Right lobe of liver (tissue), 6 donors: ENCODE measurements around the gene COL3A1. TPM values are rescaled to one million over a fixed set of nuclear protein-coding genes. Genes with fewer than 3 reads are reported as not detected.
A peak's percentile ranks its signal among the peaks of the same experiment; 100 is the strongest.

Source experiments
- ATAC-seq, 4 donors: fragments of 200-7000 bp; cut with Tn5 transposase; one replicate each; pipeline ENCODE4 v1.9.1; 2020; ENCODE audit warnings: mild to moderate bottlenecking in 4 of 4, moderate library complexity in 4 of 4
- DNase-seq, 3 donors: peaks; one replicate each; pipeline ENCODE4 v3.0.0-alpha.2; 2020
- H3K27ac ChIP-seq, 3 donors: fragments of 200-600 bp; one replicate each; pipeline ENCODE4 v1.8.0; 2022
- H3K27me3 ChIP-seq, 2 donors: fragments of 200-600 bp; one replicate each; pipeline ENCODE4 v1.8.0; 2022
- H3K36me3 ChIP-seq, 4 donors: fragments of 200-600 bp; sonication (generic) in 1 of 4; one replicate each; pipeline versions ENCODE4 v1.5.1 to v1.8.0; 2017 to 2022; ENCODE audit warnings: control low read depth in 1 of 4
- H3K4me1 ChIP-seq, 4 donors: fragments of 200-600 bp; sonication (generic) in 1 of 4; one replicate each; pipeline versions ENCODE4 v1.5.1 to v1.8.0; 2017 to 2022; ENCODE audit warnings: control low read depth in 1 of 4
- H3K4me3 ChIP-seq, 3 donors: fragments of 200-600 bp; one replicate each; pipeline ENCODE4 v1.8.0; 2022
- H3K9me3 ChIP-seq, 4 donors: fragments of 200-600 bp; sonication (generic) in 1 of 4; one replicate each; pipeline versions ENCODE4 v1.5.1 to v1.8.0; 2017 to 2022; ENCODE audit warnings: control low read depth in 1 of 4
- POLR2A ChIP-seq: fragments of 450-650 bp; IDR thresholded peaks from one replicate; pipeline ENCODE4 v1.6.1; 2017; ENCODE audit warnings: antibody characterized with exemption, mild to moderate bottlenecking
- WGBS: methylation state at CpG from one replicate; pipeline ENCODE4 v1.1.6; 2018; ENCODE audit warnings: low coverage, low lambda C conversion rate; ENCODE audit not compliant: insufficient coverage; ENCODE audit errors: missing lambda C conversion rate; 5-methylcytosine and 5-hydroxymethylcytosine counted together
- intact Hi-C, 2 donors: fragments of 100-400 bp; cut with DNase I; formaldehyde crosslinking; loops; one replicate each; pipeline versions ENCODE4 v1.11.2 to v1.14.1; 2022
- total RNA-seq, 6 experiments: library from RNA; depleted of rRNA in 2 of 6; stranded (reverse); fragments of >200 nt in 2 of 6; fragmentation: NEBNext Ultra II Directional in 3 of 6; extraction: Animal tissue kit (Norgen Biotek cat#: 25700) in 3 of 6; gene quantifications; one replicate each; pipeline versions ENCODE4 v1.1.0 to v1.2.4, GENCODE V29; 2016 to 2023
- TF ChIP-seq, protein P1 (sequence below), 4 donors: fragments of 200-600 bp in 3 of 4; fragments of 450-650 bp in 1 of 4; IDR thresholded peaks; one replicate each; pipeline versions ENCODE4 v1.5.1 to v1.8.0; 2016 to 2022; ENCODE audit warnings: antibody characterized with exemption in 4 of 4, mild to moderate bottlenecking in 2 of 4
- donor health status: DM: no; HTN: yes; CAD: no.
- donor health status: DM: no; HTN: no; CAD: no.
- donor health status: DM: no; HTN: no; CAD: no.
- donor health status: DM: no; HTN: yes; CAD: no.
- donor health status: DM: no; HTN: yes; CAD: no.

COL3A1 gene
- total RNA-seq, 6 experiments from 2014 or later = 13.8 to 97.0 (median 60.9) TPM

DNA sequence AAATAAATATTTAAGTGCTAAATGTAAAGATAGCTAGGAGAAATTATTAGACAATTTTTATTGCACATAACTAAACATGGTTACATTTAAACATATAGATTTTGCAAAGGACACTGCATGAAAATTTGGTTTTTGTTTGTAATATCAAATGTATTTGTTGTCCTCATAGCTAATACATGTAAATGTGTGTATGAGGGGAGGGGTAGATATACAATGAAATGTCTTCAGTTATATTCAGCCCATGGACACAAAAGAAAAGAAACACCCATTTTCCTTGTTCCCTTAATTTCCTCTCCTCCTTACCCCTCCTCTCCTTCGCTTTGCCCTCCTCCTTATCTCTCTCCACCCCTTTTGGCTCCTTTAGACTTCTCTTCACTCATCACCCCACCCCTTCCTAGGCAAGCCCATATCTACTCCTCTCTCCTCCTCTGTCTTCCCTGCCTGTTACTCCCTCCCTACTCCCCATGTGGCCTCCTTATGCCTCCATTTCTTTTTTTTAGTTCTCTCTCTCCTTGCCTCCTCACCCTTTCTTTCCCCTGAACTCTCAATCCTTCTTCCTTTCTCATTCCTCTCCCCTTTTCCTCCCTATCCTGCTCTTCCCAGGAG lies 1.4 kb downstream of the COL3A1 start:
- intact Hi-C loops = no loop called here
- 44% methylated on average over 1 of the region's 1 CpG for WGBS

DNA sequence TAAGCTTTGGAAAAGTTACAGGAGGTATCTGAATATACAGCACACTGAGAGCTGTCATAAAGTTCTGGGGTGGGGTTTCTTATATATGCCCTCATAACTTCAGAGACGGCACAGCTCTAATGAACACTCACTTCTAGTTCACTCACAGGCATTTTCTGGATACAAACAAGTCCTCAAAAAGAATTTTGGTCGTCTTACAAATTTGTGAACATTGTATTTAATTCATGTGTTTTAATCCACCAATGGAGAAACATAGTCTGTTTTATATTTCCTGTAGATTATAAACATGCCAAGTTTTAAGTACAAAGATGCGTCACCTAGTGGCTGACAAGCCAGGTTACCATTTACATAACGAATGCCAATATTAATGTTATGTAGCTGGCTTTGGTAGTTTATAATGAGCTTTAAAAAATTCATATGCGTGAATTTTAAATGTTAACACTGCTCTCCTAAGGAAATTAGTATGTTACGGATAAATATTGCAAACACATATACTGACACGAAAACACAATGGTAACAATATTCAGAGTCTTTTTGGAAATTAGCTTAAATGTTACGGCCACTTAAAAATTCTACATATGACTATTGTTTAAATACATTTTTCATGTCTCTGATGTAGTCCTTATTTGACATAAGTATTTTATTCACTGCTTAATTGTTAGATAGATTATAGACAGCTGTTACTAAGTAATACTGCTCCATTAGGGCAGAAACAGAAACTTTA lies 2.5 kb downstream of the COL3A1 start:
- DNase-seq (no peak), ATAC-seq (peak in 1 of 4 donors; percentile 37)
- TF ChIP-seq POLR2A = no peak
- TF ChIP-seq, protein P1, sequence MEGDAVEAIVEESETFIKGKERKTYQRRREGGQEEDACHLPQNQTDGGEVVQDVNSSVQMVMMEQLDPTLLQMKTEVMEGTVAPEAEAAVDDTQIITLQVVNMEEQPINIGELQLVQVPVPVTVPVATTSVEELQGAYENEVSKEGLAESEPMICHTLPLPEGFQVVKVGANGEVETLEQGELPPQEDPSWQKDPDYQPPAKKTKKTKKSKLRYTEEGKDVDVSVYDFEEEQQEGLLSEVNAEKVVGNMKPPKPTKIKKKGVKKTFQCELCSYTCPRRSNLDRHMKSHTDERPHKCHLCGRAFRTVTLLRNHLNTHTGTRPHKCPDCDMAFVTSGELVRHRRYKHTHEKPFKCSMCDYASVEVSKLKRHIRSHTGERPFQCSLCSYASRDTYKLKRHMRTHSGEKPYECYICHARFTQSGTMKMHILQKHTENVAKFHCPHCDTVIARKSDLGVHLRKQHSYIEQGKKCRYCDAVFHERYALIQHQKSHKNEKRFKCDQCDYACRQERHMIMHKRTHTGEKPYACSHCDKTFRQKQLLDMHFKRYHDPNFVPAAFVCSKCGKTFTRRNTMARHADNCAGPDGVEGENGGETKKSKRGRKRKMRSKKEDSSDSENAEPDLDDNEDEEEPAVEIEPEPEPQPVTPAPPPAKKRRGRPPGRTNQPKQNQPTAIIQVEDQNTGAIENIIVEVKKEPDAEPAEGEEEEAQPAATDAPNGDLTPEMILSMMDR (IDR thresholded peaks at IDR 0.05) = peak in 2 of 4 donors; percentile 29 to 31

More for the DNA sequence above, 1.4 kb downstream of the COL3A1 start:
- Histone ChIP-seq H3K4me1 (no peaks in the 10 kb centered on the region), H3K36me3 (no peaks in the 10 kb centered on the region), H3K9me3 (no peaks in the 10 kb centered on the region), H3K27me3 (peaks cover 0 to 4% of the 10 kb centered on the region in 2 donors), H3K27ac (peak overlapping the region in 2 of 3 donors; percentile 38 to 50), H3K4me3 (peak overlapping the region in 2 of 3 donors; percentile 27 to 29)
- ATAC-seq = peak; percentile 33 to 59 (median 52)
- no peak for DNase-seq
- no peak for TF ChIP-seq POLR2A
- TF ChIP-seq, protein P1 (IDR thresholded peaks at IDR 0.05) = no peak

DNA sequence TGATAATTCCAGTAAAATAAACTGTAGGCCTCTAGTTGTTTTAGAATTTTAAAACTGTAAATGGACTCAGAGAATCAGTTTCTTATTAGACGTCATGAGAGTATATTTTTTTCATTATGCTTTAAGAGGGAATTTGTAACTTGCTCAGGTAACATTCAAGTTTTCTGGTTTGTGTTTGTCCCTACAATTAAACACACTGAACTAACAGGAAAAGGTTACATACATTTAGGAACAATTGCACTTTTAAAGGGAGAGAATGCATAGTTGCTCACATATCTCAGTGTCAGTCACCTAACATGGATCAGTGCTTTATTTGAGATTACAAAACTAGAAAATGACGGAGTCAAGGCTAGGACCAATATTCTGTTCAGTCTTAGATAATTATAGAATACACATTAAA lies 3.1 kb downstream of the COL3A1 start:
- TF ChIP-seq, protein P1 (IDR thresholded peaks at IDR 0.05) = no peak
- TF ChIP-seq POLR2A = no peak
- ATAC-seq = no peak

More for the DNA sequence above, 2.5 kb downstream of the COL3A1 start:
- H3K36me3 ChIP-seq = no peaks in the 10 kb centered on the region
- H3K4me1 ChIP-seq = no peaks in the 10 kb centered on the region
- H3K27ac ChIP-seq = peak overlapping the region; percentile 17 to 50 (median 38)
- H3K9me3 ChIP-seq = no peaks in the 10 kb centered on the region
- peaks cover 0 to 4% of the 10 kb centered on the region in 2 donors for H3K27me3 ChIP-seq
- WGBS = 49% methylated on average over 8 of the region's 8 CpGs
- peak overlapping the region in 2 of 3 donors; percentile 7 to 27 for H3K4me3 ChIP-seq
- intact Hi-C loops = no loop called here

DNA sequence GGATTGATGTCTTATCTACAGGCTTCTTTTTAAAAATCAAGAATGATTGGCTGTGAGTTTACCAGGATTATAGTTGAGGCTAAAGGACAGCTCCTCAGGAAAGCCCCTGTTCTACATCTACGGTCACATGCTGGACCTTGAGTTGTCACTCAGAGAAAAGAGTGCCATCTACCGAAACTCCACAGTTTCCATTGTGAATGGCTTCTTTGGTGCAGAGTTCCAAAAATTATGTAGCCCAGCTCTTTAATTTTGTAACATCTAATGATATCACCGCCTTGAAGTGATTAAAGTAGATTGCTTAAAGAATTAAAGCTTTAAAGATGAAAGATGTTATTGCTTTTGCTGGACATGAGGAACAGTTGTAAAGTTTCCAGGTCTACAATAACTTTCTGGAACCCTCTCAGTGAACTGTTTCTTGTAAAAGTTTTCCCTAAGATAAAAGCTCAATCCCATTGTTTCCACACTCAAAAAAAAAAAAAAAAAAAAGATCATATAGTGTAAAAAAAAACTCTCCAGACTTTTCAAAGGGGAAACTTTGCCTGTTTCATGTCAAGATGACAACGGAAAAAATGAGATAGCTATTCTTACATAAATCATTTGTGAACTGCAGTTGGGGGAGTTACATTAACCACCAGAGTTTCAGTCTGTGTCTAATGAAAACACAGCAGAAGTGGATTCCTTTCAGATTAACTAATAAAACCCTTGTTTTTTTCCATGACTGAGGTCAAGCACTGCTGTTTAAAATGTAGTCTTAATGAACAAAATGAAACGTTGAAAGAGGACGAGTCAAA lies 4.3 kb downstream of the COL3A1 start:
- 21% methylated on average over 6 of the region's 6 CpGs for WGBS
- peaks cover 0 to 4% of the 10 kb centered on the region in 2 donors for H3K27me3 ChIP-seq
- H3K36me3 ChIP-seq = no peaks in the 10 kb centered on the region
- no peak for TF ChIP-seq POLR2A
- TF ChIP-seq, protein P1 (IDR thresholded peaks at IDR 0.05) = peak in 3 of 4 donors; percentile 27 to 35 (median 28)
- H3K4me1 ChIP-seq = no peaks in the 10 kb centered on the region
- intact Hi-C loops = no loop called here
- ATAC-seq (peak; percentile 58 to 83 (median 66)), DNase-seq (no peak)
- no peak overlapping the region for H3K4me3 ChIP-seq
- H3K27ac ChIP-seq = peak overlapping the region in 2 of 3 donors; percentile 5 to 6
- H3K9me3 ChIP-seq = no peaks in the 10 kb centered on the region

More for the DNA sequence above, 3.1 kb downstream of the COL3A1 start:
- no peaks in the 10 kb centered on the region for H3K4me1 ChIP-seq
- H3K27me3 ChIP-seq = peaks cover 0 to 4% of the 10 kb centered on the region in 2 donors
- DNase-seq = no peak
- intact Hi-C loops = no loop called here
- peak overlapping the region in 2 of 3 donors; percentile 6 to 17 for H3K27ac ChIP-seq
- 63% methylated on average over 2 of the region's 2 CpGs for WGBS
- H3K9me3 ChIP-seq = no peaks in the 10 kb centered on the region
- no peaks in the 10 kb centered on the region for H3K36me3 ChIP-seq
- H3K4me3 ChIP-seq = peak overlapping the region in 2 of 3 donors; percentile 7 to 19
